GDM1 (cell line): ENCODE measurements around the gene IGF1R.

Experiments
- DNase-seq: peaks from one replicate; lab custom pipeline; 2025; lab: John Stamatoyannopoulos, UW

Gene IGF1R

DNA sequence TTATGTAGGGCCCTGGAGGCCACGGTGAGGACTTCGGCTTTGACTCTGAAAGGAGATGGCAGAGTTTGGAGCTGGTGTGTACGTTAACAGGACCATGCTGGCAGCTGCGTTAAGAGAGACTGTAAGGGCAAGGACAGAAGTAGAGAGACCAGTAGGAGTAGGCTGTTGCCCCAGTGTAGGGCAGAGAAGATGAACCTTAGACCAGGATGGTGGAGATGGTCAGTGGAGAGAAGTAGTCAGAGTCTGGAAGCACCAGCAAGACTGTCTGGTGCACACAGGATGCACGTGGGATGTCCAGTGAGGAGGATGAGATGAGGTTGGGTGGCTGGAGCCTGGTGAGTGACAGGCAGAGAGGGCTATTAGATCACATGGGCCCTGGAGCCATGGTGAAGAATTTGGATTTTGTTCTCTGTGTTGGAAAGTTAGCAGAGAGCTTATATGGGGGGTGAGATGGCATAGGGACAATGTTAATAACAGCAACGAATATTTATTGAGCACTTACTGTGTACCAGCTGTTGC, 150.1 kb downstream of the IGF1R start:
- no peak for DNase-seq

DNA sequence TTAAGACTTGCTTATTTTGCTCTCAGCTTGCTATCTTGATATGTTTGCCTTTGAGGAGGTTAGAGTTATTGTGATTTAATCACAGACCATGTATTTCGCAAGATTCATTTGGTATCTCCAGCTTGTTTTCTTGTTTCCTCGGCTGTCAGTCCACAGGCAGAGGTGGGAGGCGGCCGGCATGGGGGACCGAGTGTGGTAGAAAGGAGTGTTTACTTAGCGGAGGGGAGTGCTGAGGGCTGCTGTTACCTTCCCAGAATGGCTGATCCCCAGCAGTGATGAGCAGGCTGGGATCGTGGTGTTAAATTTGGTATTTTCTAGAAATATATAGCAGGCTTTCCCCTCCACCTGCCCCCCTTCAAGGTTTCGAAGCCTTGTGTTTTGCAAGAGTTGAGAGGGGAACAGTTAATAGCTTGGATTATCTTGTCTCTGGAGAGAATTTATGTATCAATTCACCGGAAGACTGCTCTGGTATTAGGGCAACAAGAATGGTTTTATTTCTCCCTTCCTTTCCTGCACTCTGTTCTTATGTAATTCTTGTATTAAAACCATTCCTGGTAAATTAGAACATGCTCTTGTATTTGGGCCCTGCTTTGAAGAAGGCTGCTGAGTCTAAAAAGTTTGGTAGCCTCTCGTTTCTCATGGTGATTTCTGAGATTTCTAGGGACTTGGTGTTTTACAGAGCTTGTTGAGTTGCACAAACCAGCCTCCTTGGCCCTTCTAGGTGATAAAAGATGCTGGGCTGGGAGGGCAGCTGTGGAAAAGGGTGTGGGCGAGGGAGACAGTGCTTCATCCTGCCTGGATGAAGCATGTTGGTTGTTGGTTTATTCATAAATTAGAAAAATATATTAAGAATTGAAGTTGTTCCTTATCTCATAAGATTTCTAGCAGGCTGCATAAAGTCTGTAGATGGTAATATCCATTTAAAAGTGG, 151.4 kb downstream of the IGF1R start:
- no peak for DNase-seq

DNA sequence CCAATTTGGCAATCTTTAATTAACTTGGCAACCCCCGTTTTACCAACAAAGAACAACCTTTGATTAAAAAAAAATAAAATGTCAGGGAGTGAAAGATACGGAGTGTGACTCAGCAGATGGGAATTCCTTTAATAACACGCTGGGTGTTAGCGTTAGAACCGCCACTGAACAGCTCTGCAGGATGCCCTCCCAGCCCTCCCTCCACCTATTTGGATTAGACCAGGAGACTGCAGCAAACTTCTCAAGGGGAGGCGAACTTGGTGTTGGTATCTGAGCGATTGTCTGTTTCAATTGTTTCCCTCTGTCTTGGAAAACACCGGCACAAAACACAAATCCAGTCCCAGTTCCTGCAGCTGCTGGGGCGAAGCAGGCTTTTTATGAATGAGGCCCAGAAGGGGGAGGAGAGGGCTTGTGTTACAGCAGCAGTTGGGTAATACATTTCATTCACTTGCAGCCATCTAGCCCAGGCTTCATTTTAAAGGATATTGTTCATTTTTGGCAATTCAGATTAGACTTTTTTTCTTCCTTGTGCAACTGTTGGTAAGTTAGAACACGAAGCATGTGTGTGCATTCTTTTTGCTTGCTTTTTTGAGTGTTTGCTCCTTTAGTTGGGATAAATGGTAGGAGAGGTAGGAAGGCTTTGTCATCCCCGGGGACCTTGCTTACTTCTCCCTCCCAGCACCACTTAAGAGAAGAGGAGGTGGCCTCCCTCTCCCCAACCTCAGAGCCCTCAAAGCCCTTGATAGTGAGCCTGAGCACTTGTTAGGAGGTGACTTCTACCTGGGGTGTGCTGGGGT, 152.3 kb downstream of the IGF1R start:
- no peak for DNase-seq

- DNase-seq: no peak
Observed at GRCh38 chr15:98801234-98801561, 152.9 kb downstream of the IGF1R start.

DNA sequence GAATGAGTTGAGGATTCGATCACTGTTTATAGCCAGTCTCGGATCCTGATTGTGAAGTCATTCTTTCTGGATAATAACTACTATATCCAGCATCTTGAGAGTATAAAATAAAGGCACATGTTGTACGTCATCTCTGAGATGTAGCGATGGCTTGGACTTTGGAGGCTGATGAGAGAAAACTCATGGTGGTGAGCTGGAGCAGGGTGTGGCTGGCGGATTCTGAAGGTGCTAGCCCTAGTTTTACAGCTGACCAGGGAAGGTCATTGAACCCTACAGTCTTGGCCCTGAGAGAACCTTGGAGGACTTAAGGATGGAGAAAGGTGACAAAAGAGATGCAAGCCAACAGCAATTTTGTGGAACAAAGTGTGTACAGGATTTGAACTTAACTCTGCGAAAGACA, 153.8 kb downstream of the IGF1R start:
- DNase-seq: no peak

- no peak for DNase-seq
Observed at GRCh38 chr15:98803228-98804056, 155.1 kb downstream of the IGF1R start.

GRCh38 chr15:98804057-98804380, 155.7 kb downstream of the IGF1R start:
- no peak for DNase-seq

DNA sequence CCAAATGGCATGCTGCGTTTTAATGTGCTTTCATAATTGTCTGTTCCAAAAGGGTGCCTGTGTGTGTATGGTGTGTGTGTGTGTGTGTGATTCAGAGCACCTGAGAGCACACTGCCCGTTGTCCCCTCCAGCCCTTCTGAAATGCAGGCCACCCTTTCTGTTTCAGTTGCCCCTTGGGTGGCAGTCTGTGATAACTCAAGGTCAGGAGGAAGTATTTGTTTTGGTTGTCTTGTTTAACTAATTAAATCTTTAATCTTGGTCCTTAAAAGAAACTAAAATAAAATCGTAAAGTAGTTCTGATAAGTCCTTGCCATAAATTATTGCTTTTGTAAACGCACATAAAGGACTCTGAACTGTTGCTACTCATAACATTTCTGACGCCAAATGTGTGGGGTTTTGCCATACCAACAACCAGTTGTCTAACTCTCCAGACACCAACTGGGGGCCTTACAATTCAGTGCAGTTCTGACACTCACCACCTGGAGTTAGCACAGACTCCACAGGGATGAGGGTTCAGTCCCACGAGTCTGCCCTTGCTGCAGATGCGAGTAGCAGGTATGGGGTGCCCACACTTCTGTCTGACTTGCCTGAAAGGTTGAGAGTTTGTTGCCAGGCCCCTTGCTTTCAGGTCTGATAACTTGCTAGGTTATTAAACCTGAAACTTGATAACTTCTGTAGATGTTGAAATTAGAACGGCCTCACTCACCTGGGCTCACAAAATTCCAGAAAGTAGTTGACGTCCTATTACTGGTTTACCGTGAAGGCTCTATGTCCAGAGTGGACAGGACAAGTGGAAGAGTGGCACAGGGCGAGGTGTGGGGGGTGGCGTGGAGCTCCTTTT, 157.3 kb downstream of the IGF1R start:
- no peak for DNase-seq

DNA sequence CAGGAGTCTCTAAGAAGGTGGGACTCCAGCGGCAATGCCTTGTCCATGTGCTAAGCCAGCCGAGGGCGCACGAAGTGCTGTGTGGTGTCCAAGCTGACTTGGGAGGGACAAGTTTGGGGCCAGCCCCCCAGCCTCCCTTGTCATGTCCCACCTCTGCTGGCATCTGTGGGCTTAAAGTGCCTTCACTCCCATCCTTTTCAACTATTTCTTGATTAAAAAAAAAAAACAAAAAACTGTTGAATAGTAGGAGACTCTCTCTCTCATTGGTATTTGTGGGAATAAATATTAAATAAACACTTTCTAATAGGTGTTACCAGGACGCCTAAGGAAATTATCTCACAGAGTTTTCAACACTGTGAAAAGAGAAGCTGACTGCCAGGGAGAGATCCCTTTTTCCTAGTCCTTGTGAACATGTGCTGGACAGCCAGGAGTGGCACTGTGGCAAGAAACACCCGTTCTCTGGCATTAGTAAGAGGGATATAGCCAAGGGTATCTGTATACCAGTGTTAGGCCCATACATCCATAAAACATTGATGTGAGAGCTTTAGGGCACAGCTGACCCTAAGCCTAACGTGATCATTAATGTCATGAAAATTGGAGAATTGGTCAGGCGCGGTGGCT, 158.0 kb downstream of the IGF1R start:
- no peak for DNase-seq

DNA sequence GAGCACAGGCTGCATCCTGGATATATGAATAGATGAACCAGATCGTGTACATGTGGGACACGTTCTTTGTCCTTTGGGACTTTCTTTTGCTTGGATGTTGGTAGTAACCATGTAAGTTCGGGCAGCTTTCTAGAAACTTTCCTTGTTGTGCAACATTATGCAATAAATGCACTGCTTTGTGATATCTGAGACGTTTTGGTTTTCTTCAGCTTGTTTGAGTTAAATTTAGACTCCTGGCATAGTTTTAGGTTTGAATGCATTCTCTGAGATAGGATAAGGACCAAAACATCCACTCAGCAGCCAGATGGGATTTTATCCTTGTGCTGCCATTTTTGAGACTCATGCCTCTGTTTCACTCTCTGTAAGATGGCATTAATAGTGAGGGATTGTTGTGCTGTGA, 158.9 kb downstream of the IGF1R start:
- DNase-seq: no peak

GRCh38 chr15:98809273-98809672, 160.9 kb downstream of the IGF1R start:
- no peak for DNase-seq

DNA sequence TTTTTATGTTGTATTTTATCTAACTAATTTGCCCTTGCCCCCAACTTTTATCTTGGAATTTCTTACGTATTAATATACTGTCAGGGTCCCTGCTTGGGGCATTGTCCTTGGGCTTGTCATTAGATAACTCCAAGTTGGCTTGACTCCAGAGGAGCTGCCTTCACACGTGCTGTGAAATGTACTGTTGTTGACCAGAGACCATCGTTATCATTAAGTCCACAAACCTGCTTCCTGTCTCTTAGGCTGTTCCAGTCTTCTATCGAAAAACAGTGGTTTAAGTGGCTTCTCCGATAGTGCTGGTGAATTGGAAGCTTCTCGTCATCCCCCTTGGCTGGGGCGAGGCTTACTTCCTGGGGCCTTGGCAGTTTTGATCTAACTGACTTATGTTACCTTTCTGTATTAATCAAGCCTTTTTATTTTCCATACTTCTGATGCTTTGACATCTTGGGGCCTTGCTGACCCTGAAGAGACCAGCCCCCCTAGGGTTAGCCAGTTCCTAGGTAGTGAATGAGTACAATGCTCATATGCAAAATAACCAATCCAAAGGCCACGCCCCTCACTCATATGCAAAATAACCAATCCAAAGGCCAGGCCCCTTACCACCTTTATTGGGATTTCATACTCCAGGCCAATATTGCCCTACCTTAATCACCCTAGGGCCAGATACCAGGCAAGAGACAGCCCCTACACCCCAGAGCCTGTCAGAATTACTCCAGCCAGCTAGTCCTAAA, 164.5 kb downstream of the IGF1R start:
- no peak for DNase-seq

DNA sequence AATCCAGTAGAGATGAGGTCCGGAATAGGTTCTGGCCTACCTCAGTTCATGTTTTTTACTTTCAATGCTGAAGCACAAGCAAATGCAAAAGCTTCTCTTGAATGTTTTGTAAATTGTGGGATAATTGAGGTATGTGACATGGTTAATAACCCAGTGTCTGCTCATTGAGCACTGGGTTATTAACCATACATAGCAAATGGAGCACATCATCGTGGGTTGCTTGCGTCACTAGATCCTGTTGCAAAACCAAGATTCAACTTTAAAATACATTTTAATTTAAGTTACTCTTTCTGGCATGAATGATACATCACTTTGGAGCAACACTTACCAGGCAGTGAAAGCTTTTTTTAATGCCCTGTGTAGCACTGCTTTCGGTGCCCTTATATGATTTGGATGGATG, 165.6 kb downstream of the IGF1R start:
- no peak for DNase-seq

GRCh38 chr15:98815207-98815606, 166.9 kb downstream of the IGF1R start:
- DNase-seq: no peak

GRCh38 chr15:98817745-98818144, 169.4 kb downstream of the IGF1R start:
- no peak for DNase-seq

DNA sequence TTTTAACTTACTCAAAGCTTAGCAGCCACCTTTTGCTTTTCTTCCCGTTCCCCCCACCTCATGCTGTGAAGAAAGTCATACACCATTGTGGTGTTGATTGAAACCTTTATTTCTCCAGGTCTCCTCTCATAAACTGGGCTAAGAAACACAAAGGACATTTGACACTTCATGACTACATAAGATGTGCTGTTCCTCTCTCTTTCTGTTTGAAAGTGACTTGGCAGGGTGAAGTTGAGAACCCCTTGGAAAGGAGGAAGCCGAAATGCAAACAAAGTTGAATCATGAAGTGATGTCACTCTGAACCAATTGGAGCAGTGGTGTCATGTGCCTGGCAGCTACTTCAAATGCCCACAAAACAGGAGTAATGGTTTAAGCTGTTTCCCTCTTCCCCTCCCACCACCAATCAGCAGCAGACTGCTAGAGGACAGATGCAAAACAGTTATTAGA, 174.7 kb downstream of the IGF1R start:
- peak; percentile 42 for DNase-seq

DNA sequence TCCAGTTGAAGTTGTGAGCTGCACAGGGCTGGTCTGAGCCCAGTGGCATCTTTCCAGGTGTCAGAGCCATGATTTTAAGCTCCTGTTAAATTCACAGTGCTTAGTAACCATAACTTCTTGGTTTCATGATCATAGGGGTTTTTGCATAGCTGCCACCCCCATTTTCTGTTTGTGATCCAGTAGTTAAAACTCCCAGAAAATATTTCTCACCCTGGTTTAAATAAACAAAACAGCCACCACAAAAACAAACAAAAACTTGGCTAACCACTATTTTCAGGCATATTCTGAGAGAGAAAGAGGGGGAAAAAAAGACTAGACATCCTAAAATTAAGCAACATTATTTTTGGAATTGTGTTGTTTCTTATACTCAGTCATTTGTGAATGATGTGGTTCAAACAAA, 175.3 kb downstream of the IGF1R start:
- no peak for DNase-seq

DNA sequence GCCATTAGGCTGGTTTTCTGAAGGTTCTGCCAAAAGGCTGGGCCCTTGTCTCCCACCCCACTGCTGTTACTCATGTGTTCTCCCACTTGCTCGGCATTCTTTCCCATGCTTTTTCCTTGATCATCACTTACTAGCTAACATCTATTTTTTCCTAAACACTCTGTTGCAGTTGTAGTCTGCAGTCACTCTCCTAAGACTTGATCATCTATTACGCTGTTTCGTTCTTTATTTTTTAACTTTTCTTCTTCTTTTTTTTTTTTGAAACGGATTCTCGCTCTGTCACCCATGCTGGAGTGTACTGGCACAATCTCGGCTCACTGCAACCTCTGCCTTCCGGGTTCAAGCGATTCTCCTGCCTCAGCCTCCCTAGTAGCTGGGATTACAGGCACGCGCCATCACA, 176.3 kb downstream of the IGF1R start:
- DNase-seq: no peak

DNA sequence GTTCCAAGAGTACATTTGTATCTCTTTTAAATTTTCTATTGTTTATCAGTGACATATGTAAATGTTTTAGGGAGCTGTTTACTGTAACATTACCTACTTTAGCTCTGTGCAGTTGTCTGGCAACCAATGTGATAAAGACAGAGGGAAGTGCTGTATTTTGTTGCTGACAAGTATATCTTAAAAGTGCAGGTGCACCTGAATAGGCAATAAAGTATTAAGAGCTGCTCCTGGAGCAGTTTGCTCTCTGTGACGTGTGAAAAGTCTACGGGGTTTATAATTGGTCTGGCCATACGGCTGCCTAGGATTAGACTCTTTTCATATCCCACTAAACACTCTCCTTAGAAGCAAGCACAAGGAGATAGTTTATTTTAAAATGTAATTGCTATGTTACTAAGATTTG, 178.3 kb downstream of the IGF1R start:
- no peak for DNase-seq

DNA sequence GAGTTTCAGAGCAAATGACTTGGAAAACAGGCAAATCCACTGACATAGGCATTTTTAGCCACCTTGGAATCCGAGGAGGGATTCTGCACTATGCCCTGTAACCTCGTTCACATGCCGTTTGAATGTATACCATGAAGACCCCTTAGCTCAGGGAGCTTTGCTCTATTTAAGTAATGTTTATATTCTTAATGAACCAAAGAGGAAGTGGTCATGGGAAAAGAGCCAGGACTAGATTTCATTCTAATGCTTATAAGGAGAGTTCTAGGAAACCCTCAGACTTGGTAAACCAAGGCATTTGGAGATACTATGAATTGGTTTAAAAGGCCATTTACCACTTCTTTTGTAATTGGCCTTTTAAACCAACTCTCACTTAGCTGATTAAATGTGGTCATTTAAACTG, 178.9 kb downstream of the IGF1R start:
- DNase-seq: no peak
